ENCODE results near the gene GRIA3. TPM values are rescaled to one million over a fixed set of nuclear protein-coding genes. Genes with fewer than 3 reads are reported as not detected.

The GRIA3 gene
- total RNA-seq, 1 donor from 2014 or later, result not detected

GRCh38 chrX:123468481-123468880 lies 284.4 kb downstream of the GRIA3 start:
- H3K27me3 Mint-ChIP-seq (ENCODE audit: low read depth), result no peaks in the 10 kb centered on the region
- no peaks in the 10 kb centered on the region for H3K36me3 Mint-ChIP-seq (ENCODE audit: low read depth)

GRCh38 chrX:123475068-123475724 lies 291.1 kb downstream of the GRIA3 start:
- no peak overlapping the region for H3K27ac Mint-ChIP-seq
- no peak for DNase-seq (ENCODE audit: low spot score)
- H3K36me3 Mint-ChIP-seq (ENCODE audit: low read depth), result no peaks in the 10 kb centered on the region
- intact Hi-C loops (cut with micrococcal nuclease), result no loop called here
- no peaks in the 10 kb centered on the region for H3K27me3 Mint-ChIP-seq (ENCODE audit: low read depth)
- H3K9me3 Mint-ChIP-seq, result no peaks in the 10 kb centered on the region
- H3K4me3 Mint-ChIP-seq (ENCODE audit: low read depth), result no peak overlapping the region
- H3K4me1 Mint-ChIP-seq (ENCODE audit: low read depth), result no peaks in the 10 kb centered on the region

More at GRCh38 chrX:123468481-123468880, 284.4 kb downstream of the GRIA3 start:
- DNase-seq (ENCODE audit: low spot score), result no peak
- H3K27ac Mint-ChIP-seq, result no peak overlapping the region
- H3K4me1 Mint-ChIP-seq (ENCODE audit: low read depth), result no peaks in the 10 kb centered on the region
- H3K4me3 Mint-ChIP-seq (ENCODE audit: low read depth), result no peak overlapping the region
- intact Hi-C loops (cut with micrococcal nuclease), result no loop called here
- no peaks in the 10 kb centered on the region for H3K9me3 Mint-ChIP-seq

GRCh38 chrX:123476611-123477219 lies 292.6 kb downstream of the GRIA3 start:
- no peak for DNase-seq (ENCODE audit: low spot score)
- no peak overlapping the region for H3K27ac Mint-ChIP-seq
- H3K36me3 Mint-ChIP-seq (ENCODE audit: low read depth), result no peaks in the 10 kb centered on the region
- H3K4me1 Mint-ChIP-seq (ENCODE audit: low read depth), result no peaks in the 10 kb centered on the region
- H3K9me3 Mint-ChIP-seq, result no peaks in the 10 kb centered on the region
- no peak overlapping the region for H3K4me3 Mint-ChIP-seq (ENCODE audit: low read depth)
- no peaks in the 10 kb centered on the region for H3K27me3 Mint-ChIP-seq (ENCODE audit: low read depth)
- intact Hi-C loops (cut with micrococcal nuclease), result no loop called here

- H3K4me1 Mint-ChIP-seq (ENCODE audit: low read depth), result no peaks in the 10 kb centered on the region
- H3K27ac Mint-ChIP-seq, result no peak overlapping the region
- DNase-seq (ENCODE audit: low spot score), result no peak
- intact Hi-C loops (cut with micrococcal nuclease), result no loop called here
- H3K4me3 Mint-ChIP-seq (ENCODE audit: low read depth), result no peak overlapping the region
- H3K9me3 Mint-ChIP-seq, result no peaks in the 10 kb centered on the region
- H3K27me3 Mint-ChIP-seq (ENCODE audit: low read depth), result no peaks in the 10 kb centered on the region
- H3K36me3 Mint-ChIP-seq (ENCODE audit: low read depth), result no peaks in the 10 kb centered on the region
Observed at GRCh38 chrX:123477673-123478072, 293.6 kb downstream of the GRIA3 start.

GRCh38 chrX:123481913-123482851 lies 298.1 kb downstream of the GRIA3 start:
- Mint-ChIP-seq H3K4me1 (ENCODE audit: low read depth) (no peaks in the 10 kb centered on the region), H3K9me3 (no peaks in the 10 kb centered on the region), H3K27me3 (ENCODE audit: low read depth) (no peaks in the 10 kb centered on the region), H3K27ac (no peak overlapping the region), H3K36me3 (ENCODE audit: low read depth) (no peaks in the 10 kb centered on the region), H3K4me3 (ENCODE audit: low read depth) (no peak overlapping the region)
- intact Hi-C loops (cut with micrococcal nuclease), result no loop called here
- no peak for DNase-seq (ENCODE audit: low spot score)

GRCh38 chrX:123486297-123486696 lies 302.2 kb downstream of the GRIA3 start:
- Mint-ChIP-seq H3K27ac (no peak overlapping the region), H3K4me3 (ENCODE audit: low read depth) (no peak overlapping the region), H3K4me1 (ENCODE audit: low read depth) (no peaks in the 10 kb centered on the region), H3K36me3 (ENCODE audit: low read depth) (no peaks in the 10 kb centered on the region), H3K9me3 (no peaks in the 10 kb centered on the region), H3K27me3 (ENCODE audit: low read depth) (no peaks in the 10 kb centered on the region)
- intact Hi-C loops (cut with micrococcal nuclease), result no loop called here
- no peak for DNase-seq (ENCODE audit: low spot score)

GRCh38 chrX:123487236-123487635 lies 303.2 kb downstream of the GRIA3 start:
- no peak overlapping the region for H3K27ac Mint-ChIP-seq
- H3K4me3 Mint-ChIP-seq (ENCODE audit: low read depth), result no peak overlapping the region
- no peaks in the 10 kb centered on the region for H3K36me3 Mint-ChIP-seq (ENCODE audit: low read depth)
- H3K27me3 Mint-ChIP-seq (ENCODE audit: low read depth), result no peaks in the 10 kb centered on the region
- H3K4me1 Mint-ChIP-seq (ENCODE audit: low read depth), result no peaks in the 10 kb centered on the region
- intact Hi-C loops (cut with micrococcal nuclease), result no loop called here
- DNase-seq (ENCODE audit: low spot score), result no peak
- no peaks in the 10 kb centered on the region for H3K9me3 Mint-ChIP-seq

- intact Hi-C loops (cut with micrococcal nuclease), result no loop called here
- no peaks in the 10 kb centered on the region for H3K4me1 Mint-ChIP-seq (ENCODE audit: low read depth)
- H3K9me3 Mint-ChIP-seq, result no peaks in the 10 kb centered on the region
- no peak for DNase-seq (ENCODE audit: low spot score)
- H3K36me3 Mint-ChIP-seq (ENCODE audit: low read depth), result no peaks in the 10 kb centered on the region
- no peaks in the 10 kb centered on the region for H3K27me3 Mint-ChIP-seq (ENCODE audit: low read depth)
- H3K4me3 Mint-ChIP-seq (ENCODE audit: low read depth), result no peak overlapping the region
- H3K27ac Mint-ChIP-seq, result no peak overlapping the region
Observed at GRCh38 chrX:123487669-123488068, 303.6 kb downstream of the GRIA3 start.

- Mint-ChIP-seq H3K4me3 (ENCODE audit: low read depth) (no peak overlapping the region), H3K27ac (no peak overlapping the region), H3K9me3 (no peaks in the 10 kb centered on the region), H3K27me3 (ENCODE audit: low read depth) (no peaks in the 10 kb centered on the region), H3K36me3 (ENCODE audit: low read depth) (no peaks in the 10 kb centered on the region), H3K4me1 (ENCODE audit: low read depth) (no peaks in the 10 kb centered on the region)
- intact Hi-C loops (cut with micrococcal nuclease), result no loop called here
- DNase-seq (ENCODE audit: low spot score), result no peak
Observed at GRCh38 chrX:123489011-123489410, 304.9 kb downstream of the GRIA3 start.

GRCh38 chrX:123493857-123494256 lies 309.8 kb downstream of the GRIA3 start:
- no peaks in the 10 kb centered on the region for H3K27me3 Mint-ChIP-seq (ENCODE audit: low read depth)
- intact Hi-C loops (cut with micrococcal nuclease), result no loop called here
- H3K36me3 Mint-ChIP-seq (ENCODE audit: low read depth), result no peaks in the 10 kb centered on the region
- H3K27ac Mint-ChIP-seq, result no peak overlapping the region
- H3K4me1 Mint-ChIP-seq (ENCODE audit: low read depth), result no peaks in the 10 kb centered on the region
- H3K4me3 Mint-ChIP-seq (ENCODE audit: low read depth), result no peak overlapping the region
- no peaks in the 10 kb centered on the region for H3K9me3 Mint-ChIP-seq
- no peak for DNase-seq (ENCODE audit: low spot score)

- no peaks in the 10 kb centered on the region for H3K27me3 Mint-ChIP-seq (ENCODE audit: low read depth)
- no peak for DNase-seq (ENCODE audit: low spot score)
- H3K9me3 Mint-ChIP-seq, result no peaks in the 10 kb centered on the region
- H3K4me1 Mint-ChIP-seq (ENCODE audit: low read depth), result no peaks in the 10 kb centered on the region
- intact Hi-C loops (cut with micrococcal nuclease), result no loop called here
- H3K36me3 Mint-ChIP-seq (ENCODE audit: low read depth), result no peaks in the 10 kb centered on the region
- H3K4me3 Mint-ChIP-seq (ENCODE audit: low read depth), result no peak overlapping the region
- no peak overlapping the region for H3K27ac Mint-ChIP-seq
Observed at GRCh38 chrX:123499787-123500186, 315.7 kb downstream of the GRIA3 start.

GRCh38 chrX:123504047-123504446 lies 320.0 kb downstream of the GRIA3 start:
- no peaks in the 10 kb centered on the region for H3K27me3 Mint-ChIP-seq (ENCODE audit: low read depth)
- H3K27ac Mint-ChIP-seq, result no peak overlapping the region

More at GRCh38 chrX:123504047-123504446, 320.0 kb downstream of the GRIA3 start:
- Mint-ChIP-seq H3K9me3 (no peaks in the 10 kb centered on the region), H3K4me3 (ENCODE audit: low read depth) (no peak overlapping the region), H3K4me1 (ENCODE audit: low read depth) (no peaks in the 10 kb centered on the region), H3K36me3 (ENCODE audit: low read depth) (no peaks in the 10 kb centered on the region)
- intact Hi-C loops (cut with micrococcal nuclease), result no loop called here
- DNase-seq (ENCODE audit: low spot score), result no peak

Data from activated T-helper 2 cell treated with anti-CD3 and anti-CD28 coated beads, Interferon-gamma antibody, Interleukin-2, Interleukin-4, amounts not matched to agents 10 μg/mL and 5 μg/mL and 100 μg/mL, durations not matched to agents 14 hours and 24 hours and 36 hours (primary cell).